WTC11 (cell line): Measurements from ENCODE around the gene DTWD2. TPM values are rescaled to one million over a fixed set of nuclear protein-coding genes. Genes with fewer than 3 reads are reported as not detected.

Experiments
- ATAC-seq: fragments of 200-7000 bp; cut with Tn5 transposase; 2 replicates; pipeline ENCODE4 v1.10.0; 2021; ENCODE audit warnings: mild to moderate bottlenecking, moderate library complexity
- CTCF ChIA-PET: fragments of 300-600 bp; sonication (Branson Sonifier 250); formaldehyde crosslinking; loops from one replicate; lab custom pipeline; 2021; ENCODE audit warnings: antibody characterized with exemption; lab: Charles Lee
- POLR2A ChIA-PET: fragments of 350-600 bp; sonication (Branson Sonifier 250); formaldehyde crosslinking; loops from one replicate; lab custom pipeline; 2021; ENCODE audit warnings: antibody characterized with exemption; lab: Charles Lee
- DNase-seq: peaks from one replicate; pipeline ENCODE4 v3.0.0; 2021; ENCODE audit warnings: low spot score
- H3K27ac Mint-ChIP-seq: 2 replicates; pipeline ENCODE4 v1.8.0; 2021; ENCODE audit warnings: mixed read lengths
- H3K27me3 Mint-ChIP-seq: 2 replicates; pipeline ENCODE4 v1.8.0; 2021; ENCODE audit warnings: low read depth, mild to moderate bottlenecking, moderate library complexity, mixed read lengths
- H3K36me3 Mint-ChIP-seq: 2 replicates; pipeline ENCODE4 v1.8.0; 2021; ENCODE audit warnings: mixed read lengths
- H3K4me1 Mint-ChIP-seq: 2 replicates; pipeline ENCODE4 v1.8.0; 2022; ENCODE audit warnings: mixed read lengths
- H3K4me3 Mint-ChIP-seq: 2 replicates; pipeline ENCODE4 v1.8.0; 2021; ENCODE audit warnings: mild to moderate bottlenecking, moderate library complexity, mixed read lengths
- H3K9me3 Mint-ChIP-seq: 2 replicates; pipeline ENCODE4 v1.8.0; 2021; ENCODE audit warnings: mixed read lengths
- CREM ChIP-seq: sonication (generic); formaldehyde crosslinking; IDR thresholded peaks from 2 replicates; pipeline ENCODE4 v1.8.1; 2022; ENCODE audit warnings: mild to moderate bottlenecking, missing genetic modification reagents, moderate library complexity
- FOXJ3 ChIP-seq: sonication (generic); formaldehyde crosslinking; IDR thresholded peaks from 2 replicates; pipeline ENCODE4 v1.9.0; 2021; ENCODE audit warnings: missing genetic modification reagents, mild to moderate bottlenecking, borderline replicate concordance
- FOXP1 ChIP-seq: sonication (generic); formaldehyde crosslinking; IDR thresholded peaks from 2 replicates; pipeline ENCODE4 v1.8.0; 2022; ENCODE audit warnings: missing genetic modification reagents, mild to moderate bottlenecking, moderate library complexity, borderline replicate concordance
- GABPB1 ChIP-seq: sonication (generic); formaldehyde crosslinking; IDR thresholded peaks from 2 replicates; pipeline ENCODE4 v1.8.1; 2023; ENCODE audit warnings: mild to moderate bottlenecking, missing genetic modification reagents
- GRHL2 ChIP-seq: fragments of 250-450 bp; sonication (Bioruptor Pico); IDR thresholded peaks from 2 replicates; pipeline ENCODE4 v1.8.0; 2022; ENCODE audit warnings: mild to moderate bottlenecking, moderate library complexity; ENCODE audit not compliant: insufficient replicate concordance, severe bottlenecking
- SMAD4 ChIP-seq: sonication (generic); formaldehyde crosslinking; IDR thresholded peaks from 2 replicates; pipeline ENCODE4 v1.8.0; 2022; ENCODE audit warnings: mild to moderate bottlenecking, missing genetic modification reagents
- ZNF671 ChIP-seq: fragments of 250-450 bp; sonication (Bioruptor Pico); IDR thresholded peaks from 2 replicates; pipeline ENCODE4 v1.8.0; 2021; ENCODE audit warnings: mild to moderate bottlenecking
- total RNA-seq: library from RNA; stranded (reverse); gene quantifications from 3 replicates; pipeline ENCODE4 v1.2.3, GENCODE V29; 2021
- TF ChIP-seq, protein P1 (sequence below): fragments of 250-450 bp; sonication (Bioruptor Pico); IDR thresholded peaks from 2 replicates; pipeline ENCODE4 v2.1.2; 2022; ENCODE audit warnings: mild to moderate bottlenecking, moderate library complexity
- TF ChIP-seq, protein P2 (sequence below): fragments of 250-450 bp; sonication (Bioruptor Pico); IDR thresholded peaks from 2 replicates; pipeline ENCODE4 v1.8.0; 2021; ENCODE audit warnings: mild to moderate bottlenecking
- TF ChIP-seq, protein P3 (sequence below): fragments of 250-450 bp; sonication (Bioruptor Pico); IDR thresholded peaks from 2 replicates; pipeline ENCODE4 v1.9.0; 2021; ENCODE audit warnings: mild to moderate bottlenecking, borderline replicate concordance
- TF ChIP-seq, protein P4 (sequence below): sonication (generic); formaldehyde crosslinking; IDR thresholded peaks from 2 replicates; pipeline ENCODE4 v1.8.0; 2023; ENCODE audit warnings: missing genetic modification reagents, mild to moderate bottlenecking, borderline replicate concordance
- TF ChIP-seq, protein P5 (sequence below): fragments of 250-450 bp; sonication (Bioruptor Pico); IDR thresholded peaks from 2 replicates; pipeline ENCODE4 v1.9.0; 2021; ENCODE audit warnings: mild to moderate bottlenecking

DTWD2 gene
- total RNA-seq, 1 experiment from 2014 or later: 13.1 TPM

DNA sequence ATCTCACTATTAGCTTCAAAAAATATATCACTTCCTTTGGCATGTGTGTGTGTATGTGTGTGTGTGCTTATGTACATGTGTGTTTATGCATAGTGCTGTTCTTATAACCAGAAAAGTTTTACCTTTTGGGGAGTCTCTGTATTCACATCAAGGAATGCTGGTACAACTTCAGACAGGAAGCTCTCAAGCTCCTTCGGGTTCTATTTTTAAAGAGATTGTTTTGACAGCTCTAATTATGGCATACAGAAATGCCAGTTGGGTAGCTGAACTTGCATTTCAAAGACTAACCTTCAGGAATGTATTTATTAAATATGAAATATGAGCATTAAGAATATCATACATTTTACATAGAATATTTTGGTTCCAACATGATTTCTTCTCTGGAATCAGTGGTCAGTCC is 163.1 kb downstream of the DTWD2 start:
- ATAC-seq (no peak), DNase-seq (no peak)
- no peaks in the 10 kb centered on the region for H3K9me3 Mint-ChIP-seq
- ChIA-PET POLR2A (no interaction called here), CTCF (no interaction called here)
- H3K4me1 Mint-ChIP-seq: peaks cover 10% of the 10 kb centered on the region
- no peak overlapping the region for H3K4me3 Mint-ChIP-seq
- TF ChIP-seq, protein P1, sequence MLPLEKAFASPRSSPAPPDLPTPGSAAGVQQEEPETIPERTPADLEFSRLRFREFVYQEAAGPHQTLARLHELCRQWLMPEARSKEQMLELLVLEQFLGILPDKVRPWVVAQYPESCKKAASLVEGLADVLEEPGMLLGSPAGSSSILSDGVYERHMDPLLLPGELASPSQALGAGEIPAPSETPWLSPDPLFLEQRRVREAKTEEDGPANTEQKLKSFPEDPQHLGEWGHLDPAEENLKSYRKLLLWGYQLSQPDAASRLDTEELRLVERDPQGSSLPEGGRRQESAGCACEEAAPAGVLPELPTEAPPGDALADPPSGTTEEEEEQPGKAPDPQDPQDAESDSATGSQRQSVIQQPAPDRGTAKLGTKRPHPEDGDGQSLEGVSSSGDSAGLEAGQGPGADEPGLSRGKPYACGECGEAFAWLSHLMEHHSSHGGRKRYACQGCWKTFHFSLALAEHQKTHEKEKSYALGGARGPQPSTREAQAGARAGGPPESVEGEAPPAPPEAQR (CRISPR knock-in tag): no peak
- TF ChIP-seq SMAD4: no peak
- TF ChIP-seq, protein P2, sequence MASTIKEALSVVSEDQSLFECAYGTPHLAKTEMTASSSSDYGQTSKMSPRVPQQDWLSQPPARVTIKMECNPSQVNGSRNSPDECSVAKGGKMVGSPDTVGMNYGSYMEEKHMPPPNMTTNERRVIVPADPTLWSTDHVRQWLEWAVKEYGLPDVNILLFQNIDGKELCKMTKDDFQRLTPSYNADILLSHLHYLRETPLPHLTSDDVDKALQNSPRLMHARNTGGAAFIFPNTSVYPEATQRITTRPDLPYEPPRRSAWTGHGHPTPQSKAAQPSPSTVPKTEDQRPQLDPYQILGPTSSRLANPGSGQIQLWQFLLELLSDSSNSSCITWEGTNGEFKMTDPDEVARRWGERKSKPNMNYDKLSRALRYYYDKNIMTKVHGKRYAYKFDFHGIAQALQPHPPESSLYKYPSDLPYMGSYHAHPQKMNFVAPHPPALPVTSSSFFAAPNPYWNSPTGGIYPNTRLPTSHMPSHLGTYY (CRISPR knock-in tag): no peak
- TF ChIP-seq GABPB1 (CRISPR knock-in tag): no peak
- TF ChIP-seq, protein P3, sequence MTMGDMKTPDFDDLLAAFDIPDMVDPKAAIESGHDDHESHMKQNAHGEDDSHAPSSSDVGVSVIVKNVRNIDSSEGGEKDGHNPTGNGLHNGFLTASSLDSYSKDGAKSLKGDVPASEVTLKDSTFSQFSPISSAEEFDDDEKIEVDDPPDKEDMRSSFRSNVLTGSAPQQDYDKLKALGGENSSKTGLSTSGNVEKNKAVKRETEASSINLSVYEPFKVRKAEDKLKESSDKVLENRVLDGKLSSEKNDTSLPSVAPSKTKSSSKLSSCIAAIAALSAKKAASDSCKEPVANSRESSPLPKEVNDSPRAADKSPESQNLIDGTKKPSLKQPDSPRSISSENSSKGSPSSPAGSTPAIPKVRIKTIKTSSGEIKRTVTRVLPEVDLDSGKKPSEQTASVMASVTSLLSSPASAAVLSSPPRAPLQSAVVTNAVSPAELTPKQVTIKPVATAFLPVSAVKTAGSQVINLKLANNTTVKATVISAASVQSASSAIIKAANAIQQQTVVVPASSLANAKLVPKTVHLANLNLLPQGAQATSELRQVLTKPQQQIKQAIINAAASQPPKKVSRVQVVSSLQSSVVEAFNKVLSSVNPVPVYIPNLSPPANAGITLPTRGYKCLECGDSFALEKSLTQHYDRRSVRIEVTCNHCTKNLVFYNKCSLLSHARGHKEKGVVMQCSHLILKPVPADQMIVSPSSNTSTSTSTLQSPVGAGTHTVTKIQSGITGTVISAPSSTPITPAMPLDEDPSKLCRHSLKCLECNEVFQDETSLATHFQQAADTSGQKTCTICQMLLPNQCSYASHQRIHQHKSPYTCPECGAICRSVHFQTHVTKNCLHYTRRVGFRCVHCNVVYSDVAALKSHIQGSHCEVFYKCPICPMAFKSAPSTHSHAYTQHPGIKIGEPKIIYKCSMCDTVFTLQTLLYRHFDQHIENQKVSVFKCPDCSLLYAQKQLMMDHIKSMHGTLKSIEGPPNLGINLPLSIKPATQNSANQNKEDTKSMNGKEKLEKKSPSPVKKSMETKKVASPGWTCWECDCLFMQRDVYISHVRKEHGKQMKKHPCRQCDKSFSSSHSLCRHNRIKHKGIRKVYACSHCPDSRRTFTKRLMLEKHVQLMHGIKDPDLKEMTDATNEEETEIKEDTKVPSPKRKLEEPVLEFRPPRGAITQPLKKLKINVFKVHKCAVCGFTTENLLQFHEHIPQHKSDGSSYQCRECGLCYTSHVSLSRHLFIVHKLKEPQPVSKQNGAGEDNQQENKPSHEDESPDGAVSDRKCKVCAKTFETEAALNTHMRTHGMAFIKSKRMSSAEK (CRISPR knock-in tag): no peak
- TF ChIP-seq FOXJ3 (CRISPR knock-in tag): no peak
- TF ChIP-seq, protein P4, sequence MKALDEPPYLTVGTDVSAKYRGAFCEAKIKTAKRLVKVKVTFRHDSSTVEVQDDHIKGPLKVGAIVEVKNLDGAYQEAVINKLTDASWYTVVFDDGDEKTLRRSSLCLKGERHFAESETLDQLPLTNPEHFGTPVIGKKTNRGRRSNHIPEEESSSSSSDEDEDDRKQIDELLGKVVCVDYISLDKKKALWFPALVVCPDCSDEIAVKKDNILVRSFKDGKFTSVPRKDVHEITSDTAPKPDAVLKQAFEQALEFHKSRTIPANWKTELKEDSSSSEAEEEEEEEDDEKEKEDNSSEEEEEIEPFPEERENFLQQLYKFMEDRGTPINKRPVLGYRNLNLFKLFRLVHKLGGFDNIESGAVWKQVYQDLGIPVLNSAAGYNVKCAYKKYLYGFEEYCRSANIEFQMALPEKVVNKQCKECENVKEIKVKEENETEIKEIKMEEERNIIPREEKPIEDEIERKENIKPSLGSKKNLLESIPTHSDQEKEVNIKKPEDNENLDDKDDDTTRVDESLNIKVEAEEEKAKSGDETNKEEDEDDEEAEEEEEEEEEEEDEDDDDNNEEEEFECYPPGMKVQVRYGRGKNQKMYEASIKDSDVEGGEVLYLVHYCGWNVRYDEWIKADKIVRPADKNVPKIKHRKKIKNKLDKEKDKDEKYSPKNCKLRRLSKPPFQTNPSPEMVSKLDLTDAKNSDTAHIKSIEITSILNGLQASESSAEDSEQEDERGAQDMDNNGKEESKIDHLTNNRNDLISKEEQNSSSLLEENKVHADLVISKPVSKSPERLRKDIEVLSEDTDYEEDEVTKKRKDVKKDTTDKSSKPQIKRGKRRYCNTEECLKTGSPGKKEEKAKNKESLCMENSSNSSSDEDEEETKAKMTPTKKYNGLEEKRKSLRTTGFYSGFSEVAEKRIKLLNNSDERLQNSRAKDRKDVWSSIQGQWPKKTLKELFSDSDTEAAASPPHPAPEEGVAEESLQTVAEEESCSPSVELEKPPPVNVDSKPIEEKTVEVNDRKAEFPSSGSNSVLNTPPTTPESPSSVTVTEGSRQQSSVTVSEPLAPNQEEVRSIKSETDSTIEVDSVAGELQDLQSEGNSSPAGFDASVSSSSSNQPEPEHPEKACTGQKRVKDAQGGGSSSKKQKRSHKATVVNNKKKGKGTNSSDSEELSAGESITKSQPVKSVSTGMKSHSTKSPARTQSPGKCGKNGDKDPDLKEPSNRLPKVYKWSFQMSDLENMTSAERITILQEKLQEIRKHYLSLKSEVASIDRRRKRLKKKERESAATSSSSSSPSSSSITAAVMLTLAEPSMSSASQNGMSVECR (CRISPR knock-in tag): no peak
- TF ChIP-seq, protein P5, sequence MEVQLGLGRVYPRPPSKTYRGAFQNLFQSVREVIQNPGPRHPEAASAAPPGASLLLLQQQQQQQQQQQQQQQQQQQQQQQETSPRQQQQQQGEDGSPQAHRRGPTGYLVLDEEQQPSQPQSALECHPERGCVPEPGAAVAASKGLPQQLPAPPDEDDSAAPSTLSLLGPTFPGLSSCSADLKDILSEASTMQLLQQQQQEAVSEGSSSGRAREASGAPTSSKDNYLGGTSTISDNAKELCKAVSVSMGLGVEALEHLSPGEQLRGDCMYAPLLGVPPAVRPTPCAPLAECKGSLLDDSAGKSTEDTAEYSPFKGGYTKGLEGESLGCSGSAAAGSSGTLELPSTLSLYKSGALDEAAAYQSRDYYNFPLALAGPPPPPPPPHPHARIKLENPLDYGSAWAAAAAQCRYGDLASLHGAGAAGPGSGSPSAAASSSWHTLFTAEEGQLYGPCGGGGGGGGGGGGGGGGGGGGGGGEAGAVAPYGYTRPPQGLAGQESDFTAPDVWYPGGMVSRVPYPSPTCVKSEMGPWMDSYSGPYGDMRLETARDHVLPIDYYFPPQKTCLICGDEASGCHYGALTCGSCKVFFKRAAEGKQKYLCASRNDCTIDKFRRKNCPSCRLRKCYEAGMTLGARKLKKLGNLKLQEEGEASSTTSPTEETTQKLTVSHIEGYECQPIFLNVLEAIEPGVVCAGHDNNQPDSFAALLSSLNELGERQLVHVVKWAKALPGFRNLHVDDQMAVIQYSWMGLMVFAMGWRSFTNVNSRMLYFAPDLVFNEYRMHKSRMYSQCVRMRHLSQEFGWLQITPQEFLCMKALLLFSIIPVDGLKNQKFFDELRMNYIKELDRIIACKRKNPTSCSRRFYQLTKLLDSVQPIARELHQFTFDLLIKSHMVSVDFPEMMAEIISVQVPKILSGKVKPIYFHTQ (CRISPR knock-in tag): no peak
- TF ChIP-seq CREM: no peak
- TF ChIP-seq FOXP1 (CRISPR knock-in tag): no peak
- no peak for TF ChIP-seq GRHL2 (CRISPR knock-in tag)
- TF ChIP-seq ZNF671 (CRISPR knock-in tag): no peak
- no peaks in the 10 kb centered on the region for H3K36me3 Mint-ChIP-seq
- no peaks in the 10 kb centered on the region for H3K27me3 Mint-ChIP-seq
- H3K27ac Mint-ChIP-seq: no peak overlapping the region
